ENCODE data around the gene SNRNP27.
"Not testable (repeated sequence)": the region's sequence is repeated elsewhere in the genome, so short reads cannot be mapped to it uniquely, and the experiment has no call there.

SNRNP27 gene

GRCh38 chr2:69893684-69894551 is at the start of gene SNRNP27:
SNRNP27 (plus strand) TSS chr2:69893956; CDS start chr2:69893985, 29 bp downstream.
- DNase-seq: peak; percentile 58

- DNase-seq: no peak
These were observed 49.8 kb upstream of the SNRNP27 start for GRCh38 chr2:69843993-69844392.

GRCh38 chr2:69844560-69844959 is 49.2 kb upstream of the SNRNP27 start:
- no peak for DNase-seq

DNA sequence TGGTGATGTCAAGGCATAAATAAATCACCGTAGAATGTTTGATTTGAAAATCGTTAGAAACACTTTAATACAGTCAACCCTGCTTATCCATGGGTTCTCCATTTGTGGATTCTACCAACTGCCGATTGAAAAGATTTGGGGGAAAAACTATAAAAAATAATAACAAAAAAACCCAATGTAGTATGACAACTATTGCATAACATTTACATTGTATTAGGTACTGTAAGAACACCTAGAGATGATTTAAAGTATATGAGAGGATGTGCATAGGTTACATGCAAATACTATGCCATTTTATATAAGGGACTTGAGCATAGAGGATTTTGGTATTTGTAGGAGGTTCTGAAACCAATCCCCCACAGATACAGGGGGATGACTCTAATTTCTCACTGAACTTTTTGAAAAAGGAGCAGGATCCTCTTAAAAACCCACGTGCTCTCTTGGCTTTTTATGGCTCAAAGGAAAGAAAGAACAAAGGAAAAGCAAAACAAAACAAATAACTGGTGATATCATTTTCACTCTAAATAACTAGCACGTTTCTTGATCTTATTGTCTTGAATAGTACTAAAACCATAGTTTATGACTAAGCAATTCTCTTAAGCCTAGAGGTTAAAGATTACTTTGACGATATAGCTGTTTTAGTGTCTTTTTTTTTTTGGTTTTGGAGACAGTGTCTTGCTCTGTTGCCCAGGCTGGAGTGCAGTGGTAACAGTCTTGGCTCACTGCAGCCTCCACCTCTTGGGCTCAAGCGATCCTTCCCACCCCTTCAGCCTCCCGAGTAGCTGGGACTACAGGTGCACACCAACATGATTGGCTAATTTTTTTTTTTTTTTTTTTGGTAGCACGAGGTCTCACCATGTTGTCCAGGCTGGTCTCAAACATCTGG is 47.3 kb upstream of the SNRNP27 start:
- DNase-seq: no peak

- no peak for DNase-seq
These were observed 46.5 kb upstream of the SNRNP27 start for GRCh38 chr2:69847068-69847828.

DNA sequence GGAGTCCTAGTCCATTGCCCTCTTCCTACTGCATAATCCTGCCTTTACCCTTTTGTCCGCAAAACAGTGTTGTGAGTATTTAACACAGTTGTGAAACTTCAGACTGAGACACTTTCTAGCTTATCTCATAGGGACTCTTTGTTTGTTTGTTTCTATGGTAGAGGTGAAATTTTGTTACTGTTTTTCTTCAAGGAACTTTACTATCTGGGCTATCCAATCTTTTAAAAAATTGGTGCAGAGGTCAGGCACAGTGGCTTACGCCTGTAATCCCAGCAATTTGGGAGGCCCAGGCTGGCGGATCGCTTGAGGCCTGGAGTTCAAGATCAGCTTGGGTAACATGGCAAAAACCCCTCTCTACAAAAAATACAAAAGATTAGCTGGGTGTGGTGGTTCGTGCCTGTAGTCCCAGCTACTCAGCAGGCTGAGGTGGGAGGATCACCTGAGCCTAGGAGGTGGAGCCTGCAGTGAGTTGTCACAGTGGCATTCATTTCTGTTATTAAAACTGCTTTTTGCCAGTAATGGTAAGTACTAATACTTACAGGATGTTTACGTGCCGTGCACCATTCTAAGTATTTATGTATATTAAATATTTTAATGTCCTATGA is 45.5 kb upstream of the SNRNP27 start:
- DNase-seq: no peak

DNA sequence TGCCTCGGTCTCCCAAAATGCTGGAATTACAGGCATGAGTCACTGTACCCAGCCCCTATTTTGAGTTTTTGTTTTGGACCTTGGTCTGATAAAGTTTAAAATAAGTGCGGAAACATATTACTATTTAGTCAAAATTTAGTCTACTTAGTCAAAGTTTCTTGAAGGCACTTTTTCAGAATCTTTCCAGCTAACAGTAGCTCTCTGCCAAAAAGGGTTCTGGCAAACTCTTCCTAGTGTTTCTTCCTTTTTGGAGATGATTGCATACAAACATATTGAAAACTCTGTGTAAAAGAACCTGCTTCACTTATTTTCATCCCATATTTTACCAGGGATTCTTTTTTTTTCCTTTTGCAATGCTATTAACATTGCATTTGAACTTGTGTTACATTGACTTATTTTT is 35.5 kb upstream of the SNRNP27 start:
- DNase-seq: no peak

GRCh38 chr2:69863298-69863697 is 30.5 kb upstream of the SNRNP27 start:
- no peak for DNase-seq

DNA sequence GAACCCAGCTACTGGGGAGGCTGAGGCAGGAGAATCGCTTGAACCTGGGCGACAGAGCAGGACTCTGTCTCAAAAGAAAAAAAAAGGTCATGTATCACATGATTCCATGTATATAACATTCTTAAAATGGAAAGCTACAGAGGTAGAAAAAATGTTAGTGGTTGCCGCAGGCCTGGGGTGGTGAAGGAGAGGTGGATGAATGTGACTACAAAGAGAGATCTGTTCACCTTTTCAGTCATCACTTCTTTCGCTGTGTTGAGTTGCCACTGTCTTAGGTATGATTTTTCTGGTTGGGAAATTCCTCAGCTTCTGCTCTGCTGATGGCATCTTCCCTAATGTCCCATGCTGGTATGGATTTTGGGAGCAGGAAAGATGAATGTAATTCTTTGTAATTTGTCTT is 5.3 kb upstream of the SNRNP27 start:
- no peak for DNase-seq

DNA sequence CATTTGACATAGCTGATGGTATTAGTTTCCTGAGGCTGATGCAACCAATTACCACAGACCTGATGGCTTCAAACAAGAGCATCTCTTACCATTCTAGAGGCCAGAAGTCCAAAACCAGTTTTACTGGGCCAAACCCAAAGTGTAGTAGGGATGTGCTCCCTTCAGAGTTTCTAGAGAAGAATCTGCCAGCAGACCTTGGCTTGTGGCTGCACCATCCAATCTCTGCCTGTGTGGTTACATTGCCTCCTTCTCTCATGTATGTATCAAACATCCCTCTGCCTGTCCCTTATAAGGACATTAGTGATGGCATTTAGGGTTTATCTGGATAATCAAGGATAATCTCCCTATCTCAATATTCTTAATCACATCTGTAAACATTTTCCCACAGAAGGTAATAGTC is 4.5 kb upstream of the SNRNP27 start:
- DNase-seq: no peak

GRCh38 chr2:69890881-69891280 is 2.9 kb upstream of the SNRNP27 start:
- no peak for DNase-seq

- not testable (repeated sequence) for DNase-seq
These were observed 825 bp upstream of the SNRNP27 start for GRCh38 chr2:69892838-69893424.

DNA sequence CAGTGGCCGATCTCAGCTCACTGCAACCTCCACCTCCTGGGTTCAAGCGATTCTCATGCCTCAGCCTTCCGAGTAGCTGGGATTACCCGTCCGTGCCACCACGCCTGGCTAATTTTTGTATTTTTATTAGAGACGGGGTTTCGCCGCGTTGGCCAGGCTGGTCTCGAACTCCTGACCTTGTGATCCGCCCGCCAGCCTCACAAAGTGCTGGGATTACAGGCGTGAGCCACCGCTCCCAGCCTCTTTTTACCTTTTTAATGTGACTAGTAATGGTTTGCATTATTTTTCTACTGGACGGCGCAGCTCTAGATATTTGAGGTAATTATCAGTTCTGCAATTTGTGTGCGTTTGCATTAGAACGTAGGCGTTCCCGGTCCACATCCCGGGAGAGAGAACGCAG is 981 bp downstream of the SNRNP27 start:
- DNase-seq: not testable (repeated sequence)

DNA sequence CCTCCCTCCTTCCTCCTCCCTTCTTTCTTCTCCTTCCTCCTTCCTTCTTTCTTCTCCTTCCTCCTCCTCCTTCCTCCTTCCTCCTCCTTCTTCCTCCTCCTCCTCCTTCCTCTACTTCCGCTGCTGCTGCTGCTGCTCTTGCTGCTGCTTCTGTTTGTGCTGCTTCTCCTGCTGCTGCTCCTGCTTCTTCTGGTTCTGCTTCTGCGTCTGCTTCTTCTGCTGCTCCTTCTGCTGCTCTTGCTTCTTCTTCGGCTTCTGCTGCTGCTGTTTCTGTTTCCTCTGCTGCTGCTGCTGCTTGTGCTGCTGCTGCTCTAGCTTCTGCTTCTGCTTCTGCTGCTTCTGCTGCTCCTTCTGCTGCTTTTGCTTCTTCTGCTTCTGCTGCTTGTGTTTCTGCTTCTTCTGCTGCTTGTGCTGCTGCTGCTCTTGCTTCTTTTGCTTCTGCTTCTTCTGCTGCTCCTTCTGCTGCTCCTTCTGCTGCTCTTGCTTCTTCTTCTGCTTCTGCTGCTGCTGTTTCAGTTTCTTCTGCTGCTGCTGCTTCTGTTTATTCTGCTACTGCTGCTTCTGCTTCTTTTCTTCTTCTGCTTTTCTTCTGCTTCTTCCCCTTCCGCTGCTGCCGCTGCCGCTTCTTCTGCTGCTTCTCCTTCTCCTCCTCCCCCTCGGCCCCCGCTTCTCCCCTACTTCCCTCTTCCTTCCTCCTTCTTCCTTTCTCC is 8.6 kb downstream of the SNRNP27 start:
- no peak for DNase-seq

DNA sequence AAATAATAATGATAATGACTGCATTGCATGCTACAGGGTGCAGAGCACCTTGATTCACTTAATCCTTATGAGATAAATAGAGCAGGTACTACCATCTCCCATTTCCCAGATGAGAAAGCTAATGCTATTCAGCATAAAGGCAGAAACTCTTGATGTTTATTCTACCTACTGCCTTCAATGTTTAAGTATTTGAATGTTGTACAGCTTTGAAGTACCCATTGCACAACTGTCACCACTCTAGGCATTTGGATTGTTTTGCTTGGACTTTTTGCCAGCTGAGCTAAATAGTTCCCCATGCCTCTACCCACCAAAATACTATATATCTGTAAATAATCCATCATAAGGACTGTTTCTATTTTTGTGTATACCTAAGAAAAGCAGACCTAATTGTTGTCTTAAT is 13.5 kb downstream of the SNRNP27 start:
- no peak for DNase-seq

GRCh38 chr2:69911985-69912563 is 18.3 kb downstream of the SNRNP27 start:
- DNase-seq: peak; percentile 47

DNA sequence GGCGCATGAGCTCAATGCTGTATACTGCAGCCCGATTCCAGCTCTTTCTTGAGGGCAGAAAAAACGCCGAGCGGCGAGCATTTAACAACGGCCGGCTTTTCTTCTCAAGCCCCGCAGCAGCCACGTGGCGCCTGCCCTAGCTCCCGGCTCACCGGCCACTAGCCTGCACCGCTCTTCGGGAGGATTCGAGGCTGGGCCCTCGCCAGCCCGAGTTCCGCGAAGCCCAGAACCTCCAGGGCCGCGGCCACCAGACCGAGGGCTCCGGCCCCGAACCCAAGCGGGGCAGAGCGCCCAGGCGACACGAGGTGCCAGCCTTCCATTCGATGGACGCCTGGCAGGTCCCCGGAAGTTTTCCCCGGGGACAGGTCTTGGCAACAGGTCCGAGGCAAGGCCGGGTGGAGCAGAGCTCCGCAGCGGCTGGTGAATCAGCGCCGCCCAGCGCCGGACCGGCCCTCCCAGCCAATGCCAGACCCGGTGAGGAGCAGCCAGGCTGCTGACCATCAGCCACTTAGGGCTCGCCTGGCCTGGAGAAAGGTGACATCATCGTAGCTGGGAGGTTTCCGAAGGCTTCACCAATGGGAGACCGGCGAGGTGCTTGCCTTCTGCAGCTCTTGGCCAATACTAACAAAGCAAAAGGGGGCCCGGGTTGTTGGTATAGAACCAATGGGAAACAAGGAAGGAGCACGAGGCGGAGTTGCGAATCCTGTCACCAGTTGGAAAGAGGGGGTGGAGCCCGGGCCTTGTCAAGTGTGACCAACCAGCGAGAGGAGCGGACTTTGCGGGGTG is 20.6 kb downstream of the SNRNP27 start:
- peak; percentile 100 for DNase-seq

DNA sequence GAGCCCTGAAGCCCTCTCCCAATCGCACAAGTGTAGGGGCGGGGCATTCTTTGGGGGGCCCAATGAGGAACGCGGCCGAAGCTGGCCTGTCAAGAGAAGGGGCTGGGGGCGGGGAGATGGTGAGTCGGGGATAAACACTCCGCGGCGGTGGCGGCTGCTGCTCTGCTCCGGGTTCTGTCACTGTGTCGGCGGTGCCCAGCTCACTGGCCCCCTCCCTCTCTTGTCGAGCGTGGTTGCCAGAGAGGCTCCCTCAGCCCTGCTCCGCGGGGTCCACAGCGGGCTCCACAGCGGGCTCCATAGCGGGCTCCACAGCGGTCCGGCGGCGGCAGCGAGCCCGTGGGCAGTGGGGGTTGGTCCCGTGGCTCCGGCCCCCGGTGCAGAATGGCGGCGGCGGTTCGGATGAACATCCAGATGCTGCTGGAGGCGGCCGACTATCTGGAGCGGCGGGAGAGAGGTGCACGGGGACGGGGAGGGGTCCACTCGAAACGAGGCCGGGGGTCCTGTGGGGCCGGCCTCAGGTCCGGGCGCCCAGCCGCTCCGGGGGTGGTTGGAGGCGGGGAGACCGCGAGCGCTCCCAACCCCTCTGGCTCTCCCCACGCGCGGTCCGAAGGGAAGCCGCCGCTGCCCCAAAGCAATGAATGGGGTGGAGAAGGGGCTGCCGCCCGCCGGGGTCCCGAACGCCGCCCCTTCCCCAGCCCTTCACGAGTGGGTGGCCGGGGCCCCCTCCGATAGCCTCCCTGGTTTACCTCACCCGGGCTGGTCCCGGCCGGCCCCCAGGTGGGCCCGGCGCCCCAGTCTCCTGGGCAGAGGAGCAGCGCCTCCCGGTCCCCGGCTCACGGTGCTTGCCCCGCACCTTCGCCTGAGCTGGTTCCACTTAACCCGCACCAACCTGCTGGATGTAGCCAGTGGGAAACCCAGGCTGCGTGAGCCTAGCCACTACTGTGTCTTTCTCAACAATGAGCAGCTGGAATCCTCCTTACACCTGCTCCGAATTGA is 21.5 kb downstream of the SNRNP27 start, which contains the start of gene MXD1:
Gene MXD1, plus strand, starts transcription at position 160 of the 996 bp plus-strand sequence. Its CDS starts 222 bp downstream, at position 382.
- no peak for DNase-seq

- DNase-seq: no peak
These were observed 22.4 kb downstream of the SNRNP27 start for GRCh38 chr2:69916106-69916505.

All from NCI-H526 treated with DMSO at 0.1 percent for 48 hours (cell line).